ENCODE results near the gene MEX3D. TPM values are rescaled to one million over a fixed set of nuclear protein-coding genes. Genes with fewer than 3 reads are reported as not detected.

Gene MEX3D
- total RNA-seq, 1 donor from 2014 or later: 52.1 TPM

DNA sequence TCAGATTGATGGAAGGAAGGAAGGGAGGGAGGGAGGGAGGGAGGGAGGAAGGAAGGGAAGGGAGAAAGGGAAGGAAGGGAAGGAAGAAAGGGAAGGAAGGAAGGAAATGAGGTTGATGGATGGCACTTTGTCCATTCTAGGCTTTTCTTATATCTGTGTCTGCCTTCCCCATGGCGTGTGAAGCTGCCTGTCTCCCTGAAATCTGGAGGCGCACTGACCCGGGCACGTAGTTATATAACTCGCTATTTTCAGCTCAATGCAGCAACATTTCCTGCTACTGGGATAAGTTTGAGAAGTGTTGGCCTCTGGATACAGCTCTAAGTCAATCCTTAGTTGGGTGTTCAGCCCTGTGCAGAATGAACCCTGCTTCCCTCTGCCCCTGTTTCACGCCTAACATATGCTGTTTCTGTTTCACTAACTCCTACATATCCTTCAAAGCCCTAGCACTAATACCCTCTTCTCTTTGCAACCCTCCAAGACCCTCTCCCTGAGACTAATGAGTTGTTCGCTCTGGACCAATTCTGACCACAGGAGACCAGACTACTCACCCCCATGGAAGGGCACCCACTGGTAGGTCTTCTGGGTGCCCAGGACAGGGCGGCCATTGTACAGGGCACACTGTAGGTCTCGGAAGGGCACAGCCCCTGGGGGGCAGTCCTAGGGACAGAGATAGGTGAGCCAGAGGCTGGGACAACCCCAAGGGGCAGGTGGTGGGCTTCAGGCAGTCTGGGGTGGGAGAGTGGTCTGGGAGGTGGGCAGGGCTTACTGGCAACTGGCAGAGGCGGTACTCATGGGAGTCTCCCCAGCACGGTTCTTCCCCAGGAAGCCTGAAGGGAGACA lies 58.3 kb downstream of the MEX3D start:
- H3K9me3 ChIP-seq (ENCODE audit: insufficient read depth, low read depth, low read length): peaks cover 5% of the 10 kb centered on the region
- no peak overlapping the region for H3K4me3 Mint-ChIP-seq (ENCODE audit: unreplicated experiment)
- H3K79me2 ChIP-seq (ENCODE audit: insufficient read depth, low read length): no peaks in the 10 kb centered on the region
- no peak overlapping the region for H3K4me3 ChIP-seq (ENCODE audit: insufficient read depth, low read depth, low read length)
- FAIRE-seq: no peak
- H2AFZ ChIP-seq (ENCODE audit: low read depth, low read length): no peak overlapping the region
- H3K4me1 ChIP-seq (ENCODE audit: insufficient read depth, low read length): peaks cover 4% of the 10 kb centered on the region
- no peak for DNase-seq (ENCODE audit: low read depth)
- TF ChIP-seq EZH2 (IDR thresholded peaks at IDR 0.05; ENCODE audit: insufficient read depth, low read length): peak; percentile 3
- TF ChIP-seq, protein P1, sequence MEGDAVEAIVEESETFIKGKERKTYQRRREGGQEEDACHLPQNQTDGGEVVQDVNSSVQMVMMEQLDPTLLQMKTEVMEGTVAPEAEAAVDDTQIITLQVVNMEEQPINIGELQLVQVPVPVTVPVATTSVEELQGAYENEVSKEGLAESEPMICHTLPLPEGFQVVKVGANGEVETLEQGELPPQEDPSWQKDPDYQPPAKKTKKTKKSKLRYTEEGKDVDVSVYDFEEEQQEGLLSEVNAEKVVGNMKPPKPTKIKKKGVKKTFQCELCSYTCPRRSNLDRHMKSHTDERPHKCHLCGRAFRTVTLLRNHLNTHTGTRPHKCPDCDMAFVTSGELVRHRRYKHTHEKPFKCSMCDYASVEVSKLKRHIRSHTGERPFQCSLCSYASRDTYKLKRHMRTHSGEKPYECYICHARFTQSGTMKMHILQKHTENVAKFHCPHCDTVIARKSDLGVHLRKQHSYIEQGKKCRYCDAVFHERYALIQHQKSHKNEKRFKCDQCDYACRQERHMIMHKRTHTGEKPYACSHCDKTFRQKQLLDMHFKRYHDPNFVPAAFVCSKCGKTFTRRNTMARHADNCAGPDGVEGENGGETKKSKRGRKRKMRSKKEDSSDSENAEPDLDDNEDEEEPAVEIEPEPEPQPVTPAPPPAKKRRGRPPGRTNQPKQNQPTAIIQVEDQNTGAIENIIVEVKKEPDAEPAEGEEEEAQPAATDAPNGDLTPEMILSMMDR (IDR thresholded peaks at IDR 0.05; ENCODE audit: insufficient read depth, low read depth, low read length): no peak
- H3K4me2 ChIP-seq (ENCODE audit: low read length): no peak overlapping the region
- no peaks in the 10 kb centered on the region for H3K27me3 ChIP-seq (ENCODE audit: insufficient read depth, low read length)
- no peaks in the 10 kb centered on the region for H3K4me1 Mint-ChIP-seq (ENCODE audit: low read depth, unreplicated experiment)
- H3K36me3 Mint-ChIP-seq (ENCODE audit: low read depth, unreplicated experiment): peaks cover 7% of the 10 kb centered on the region
- no peaks in the 10 kb centered on the region for H4K20me1 ChIP-seq (ENCODE audit: insufficient read depth, low read length)
- no peaks in the 10 kb centered on the region for H3K36me3 ChIP-seq (ENCODE audit: insufficient read depth, low read length)
- H3K27me3 Mint-ChIP-seq (ENCODE audit: low read depth, unreplicated experiment): no peaks in the 10 kb centered on the region
- peak overlapping the region; percentile 55 for H3K27ac Mint-ChIP-seq (ENCODE audit: unreplicated experiment)
- peaks cover 8% of the 10 kb centered on the region for H3K9me3 Mint-ChIP-seq (ENCODE audit: unreplicated experiment)
- no peak overlapping the region for H3K27ac ChIP-seq (ENCODE audit: low read depth, low read length)
- no peak overlapping the region for H3K9ac ChIP-seq (ENCODE audit: low read length)

- peak overlapping the region; percentile 70 for H3K4me2 ChIP-seq (ENCODE audit: low read length)
- TF ChIP-seq, protein P1 (IDR thresholded peaks at IDR 0.05; ENCODE audit: insufficient read depth, low read depth, low read length): no peak
- no peak for TF ChIP-seq EZH2 (IDR thresholded peaks at IDR 0.05; ENCODE audit: insufficient read depth, low read length)
- H3K27ac ChIP-seq (ENCODE audit: low read depth, low read length): no peak overlapping the region
- FAIRE-seq (no peak), DNase-seq (ENCODE audit: low read depth) (no peak)
- H3K9me3 ChIP-seq (ENCODE audit: insufficient read depth, low read depth, low read length): peaks cover 5% of the 10 kb centered on the region
- Mint-ChIP-seq H3K9me3 (ENCODE audit: unreplicated experiment) (peaks cover 8% of the 10 kb centered on the region), H3K27me3 (ENCODE audit: low read depth, unreplicated experiment) (peaks cover 2% of the 10 kb centered on the region), H3K36me3 (ENCODE audit: low read depth, unreplicated experiment) (peaks cover 7% of the 10 kb centered on the region), H3K27ac (ENCODE audit: unreplicated experiment) (no peak overlapping the region), H3K4me3 (ENCODE audit: unreplicated experiment) (no peak overlapping the region), H3K4me1 (ENCODE audit: low read depth, unreplicated experiment) (no peaks in the 10 kb centered on the region)
- H3K36me3 ChIP-seq (ENCODE audit: insufficient read depth, low read length): no peaks in the 10 kb centered on the region
- no peaks in the 10 kb centered on the region for H4K20me1 ChIP-seq (ENCODE audit: insufficient read depth, low read length)
- no peak overlapping the region for H3K9ac ChIP-seq (ENCODE audit: low read length)
- H2AFZ ChIP-seq (ENCODE audit: low read depth, low read length): peak overlapping the region; percentile 50
- H3K4me3 ChIP-seq (ENCODE audit: insufficient read depth, low read depth, low read length): no peak overlapping the region
- H3K79me2 ChIP-seq (ENCODE audit: insufficient read depth, low read length): no peaks in the 10 kb centered on the region
- peaks cover 4% of the 10 kb centered on the region for H3K4me1 ChIP-seq (ENCODE audit: insufficient read depth, low read length)
- peaks cover 9% of the 10 kb centered on the region for H3K27me3 ChIP-seq (ENCODE audit: insufficient read depth, low read length)
These were observed 59.6 kb downstream of the MEX3D start for GRCh38 chr19:1508507-1508856.
